Measurements from ENCODE around the gene FAM162A.

DNA sequence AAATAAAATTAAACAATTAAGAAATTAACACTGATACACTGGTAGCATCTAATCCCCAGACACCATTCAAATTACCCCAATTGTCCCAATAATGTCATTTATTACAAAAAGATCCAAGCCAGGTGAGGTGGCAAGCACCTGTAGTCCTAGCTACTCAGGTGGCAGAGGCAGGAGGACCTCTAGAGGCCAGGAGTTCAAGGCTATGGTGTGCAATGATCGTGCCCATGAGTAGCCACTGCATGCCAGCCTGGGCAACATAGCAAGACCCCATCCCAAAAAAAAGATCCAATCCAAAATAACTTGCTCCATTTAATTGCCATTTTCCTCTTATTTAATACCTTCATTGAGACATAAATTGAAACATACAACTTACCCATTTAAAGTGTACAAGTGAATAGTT is 41.2 kb upstream of the FAM162A start:
- no peak for TF ChIP-seq POLR2A (IDR thresholded peaks at IDR 0.05; ENCODE audit: low read length)
- TF ChIP-seq GATA1 (IDR thresholded peaks at IDR 0.05; ENCODE audit: low read depth, low read length), result no peak

Measured in erythroblast (primary cell).